HG02885 (cell line): ENCODE measurements around the gene GGA1.
"Not testable (repeated sequence)": the region's sequence is repeated elsewhere in the genome, so short reads cannot be mapped to it uniquely, and the experiment has no call there.

Experiments used
- ATAC-seq: cut with Tn5 transposase; IDR thresholded peaks from one replicate; pipeline ENCODE4 v1.9.1; 2021; ENCODE audit warnings: mild to moderate bottlenecking; ENCODE audit not compliant: unreplicated experiment, poor library complexity

GGA1 gene

DNA sequence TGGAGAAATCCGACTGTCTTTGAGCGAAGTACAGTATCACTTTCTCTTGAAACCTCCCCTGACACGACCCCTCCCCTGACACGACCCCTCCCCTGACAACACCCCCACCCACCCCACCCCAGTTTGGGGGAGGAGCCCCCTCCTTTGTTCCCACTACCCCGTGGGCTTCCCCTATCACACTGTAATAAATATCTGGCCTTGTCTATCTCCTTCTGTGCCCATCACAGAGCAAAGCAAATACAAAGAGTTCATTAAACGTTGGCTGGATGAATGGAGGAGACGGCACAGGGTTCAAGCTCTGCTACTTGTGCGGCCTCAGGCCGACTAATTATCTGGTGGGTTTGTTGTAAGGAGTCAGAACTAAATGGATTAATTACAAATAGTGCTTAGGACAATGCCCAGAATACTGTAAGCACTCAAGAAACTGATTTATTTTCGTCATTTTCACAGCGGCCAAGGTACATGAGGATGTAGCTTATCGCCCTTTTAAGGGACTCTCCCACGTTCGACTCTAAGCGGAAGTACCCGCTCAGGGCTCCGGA lies 628 bp upstream of the GGA1 start:
- ATAC-seq: no peak

DNA sequence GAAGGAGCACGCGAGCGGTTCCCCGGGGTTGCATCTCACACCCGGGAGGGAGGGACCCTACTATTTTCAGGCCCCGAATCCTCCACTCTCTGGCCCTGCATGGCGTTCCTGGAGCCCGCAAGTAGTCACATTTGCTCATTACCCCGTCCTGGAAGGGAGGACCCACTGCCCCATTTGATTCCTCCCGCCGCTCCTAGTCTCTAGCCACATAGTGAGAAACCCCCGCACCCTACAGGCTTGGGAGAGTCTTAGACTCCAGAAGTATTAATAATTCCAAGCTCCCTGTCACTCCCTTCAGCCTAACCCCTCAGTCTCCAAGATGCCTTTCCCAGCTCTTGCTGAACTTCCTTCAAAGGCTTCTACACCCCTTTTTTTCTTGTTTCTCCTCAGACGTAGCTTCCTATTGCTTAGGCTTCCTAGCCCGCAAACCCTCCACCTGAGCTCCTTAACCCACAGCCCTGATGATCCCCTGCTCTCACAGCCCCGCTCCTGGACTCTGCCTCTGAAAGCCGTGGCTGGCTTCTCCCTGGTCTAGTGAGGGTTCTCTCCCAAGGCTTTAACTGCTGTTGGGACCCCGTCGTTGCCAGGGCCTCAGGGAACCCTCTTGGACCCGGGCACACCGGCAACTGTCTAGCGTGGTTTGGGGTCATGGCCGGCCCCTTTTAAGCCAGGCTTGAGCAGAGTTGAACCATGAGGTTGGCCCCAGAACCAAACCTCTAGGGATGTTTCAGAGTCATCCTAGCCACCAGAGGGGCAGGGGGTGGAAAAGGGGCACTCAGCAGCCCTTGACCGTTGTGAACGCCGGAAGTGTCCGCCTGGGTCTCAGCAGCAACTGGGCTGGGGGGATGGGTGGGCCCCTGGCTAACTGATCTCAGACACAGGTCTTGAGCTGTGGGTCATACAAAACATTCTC lies 862 bp downstream of the GGA1 start:
- no peak for ATAC-seq

DNA sequence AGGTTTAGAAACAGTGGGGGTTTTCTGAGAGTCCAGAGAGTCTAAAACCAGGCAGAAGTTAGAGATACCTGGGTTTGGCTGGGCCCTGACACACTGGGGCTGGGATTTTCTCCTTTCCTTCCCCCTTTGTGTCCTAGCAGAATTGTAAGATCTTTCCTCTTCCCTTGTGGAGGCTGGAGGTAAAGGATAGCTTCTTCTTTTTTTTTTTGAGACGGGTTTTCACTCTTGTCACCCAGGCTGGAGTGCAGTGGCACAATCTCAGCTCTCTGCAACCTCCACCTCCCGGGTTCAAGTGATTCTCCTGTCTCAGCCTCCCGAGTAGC lies 1.5 kb downstream of the GGA1 start:
- ATAC-seq: not testable (repeated sequence)

DNA sequence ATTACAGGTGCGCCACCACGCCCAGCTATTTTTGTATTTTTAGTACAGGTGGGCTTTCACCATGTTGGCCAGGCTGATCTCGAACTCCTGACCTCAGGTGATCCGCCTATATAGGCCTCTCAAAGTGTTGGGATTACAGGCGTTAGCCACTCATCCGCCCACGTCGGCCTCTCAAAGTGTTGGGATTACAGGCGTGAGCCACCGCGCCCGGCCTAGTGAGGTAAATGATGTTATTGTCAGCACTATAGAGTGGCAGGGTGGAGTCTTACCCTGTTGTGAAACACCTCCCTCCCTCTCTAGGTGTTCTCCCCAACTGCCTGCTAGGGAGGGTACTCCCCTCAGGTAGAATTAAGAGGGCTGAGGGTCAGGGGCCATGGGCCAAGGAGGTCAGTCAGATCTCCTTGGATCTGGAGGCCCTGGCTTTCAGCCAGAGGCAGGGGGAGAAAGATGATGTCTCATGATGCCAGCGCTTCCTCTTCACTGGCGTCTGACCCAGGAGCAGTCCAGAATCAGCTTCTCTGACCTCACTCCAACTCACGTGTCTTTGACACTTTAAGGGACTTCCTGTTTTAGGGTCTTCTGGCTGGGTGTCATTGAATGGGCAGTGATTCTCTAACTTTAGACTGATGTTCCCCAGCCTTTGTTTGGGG lies 2.0 kb downstream of the GGA1 start:
- no peak for ATAC-seq

GRCh38 chr22:37611207-37611606 lies 2.6 kb downstream of the GGA1 start:
- ATAC-seq: no peak

- ATAC-seq: no peak
These were observed 7.8 kb downstream of the GGA1 start for GRCh38 chr22:37616201-37617083.

DNA sequence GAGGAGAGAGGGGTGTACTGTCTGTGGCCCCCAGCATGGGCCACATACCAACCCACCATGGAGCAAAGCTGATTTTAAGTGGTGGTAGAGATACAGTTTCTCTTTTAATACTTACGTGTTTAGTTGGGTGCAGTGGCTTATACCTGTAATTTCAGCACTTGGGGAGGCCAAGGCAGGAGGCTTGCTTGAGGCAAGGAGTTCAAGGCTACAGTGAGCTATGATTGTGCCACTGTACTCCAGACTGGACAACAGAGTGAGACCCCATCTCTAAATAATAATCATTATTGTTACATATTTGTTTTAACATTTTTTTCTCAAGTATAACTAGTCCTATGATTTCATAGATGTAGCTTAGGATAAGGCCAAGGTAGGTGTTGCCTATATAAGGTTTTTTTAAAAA lies 8.8 kb downstream of the GGA1 start:
- ATAC-seq: no peak

GRCh38 chr22:37618072-37618656 lies 9.5 kb downstream of the GGA1 start:
- ATAC-seq: no peak

- no peak for ATAC-seq
These were observed 10.0 kb downstream of the GGA1 start for GRCh38 chr22:37618674-37619073.

DNA sequence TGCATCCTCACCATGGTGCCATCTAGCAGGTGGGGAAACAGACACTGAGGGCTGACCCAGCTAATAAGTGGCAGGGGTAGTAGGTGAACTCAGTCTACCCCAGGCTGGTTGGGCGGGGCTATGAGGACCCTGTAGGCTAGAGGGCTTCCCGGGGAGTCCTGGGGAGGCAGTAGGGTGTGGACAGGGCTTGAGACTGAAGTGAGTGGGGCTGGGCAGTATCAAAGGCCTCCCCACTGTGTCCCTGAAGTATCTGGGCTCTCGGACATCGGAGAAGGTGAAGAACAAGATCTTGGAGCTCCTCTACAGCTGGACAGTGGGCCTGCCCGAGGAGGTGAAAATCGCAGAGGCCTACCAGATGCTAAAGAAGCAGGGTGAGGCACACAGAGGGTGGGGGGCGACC lies 11.4 kb downstream of the GGA1 start:
- ATAC-seq: no peak

DNA sequence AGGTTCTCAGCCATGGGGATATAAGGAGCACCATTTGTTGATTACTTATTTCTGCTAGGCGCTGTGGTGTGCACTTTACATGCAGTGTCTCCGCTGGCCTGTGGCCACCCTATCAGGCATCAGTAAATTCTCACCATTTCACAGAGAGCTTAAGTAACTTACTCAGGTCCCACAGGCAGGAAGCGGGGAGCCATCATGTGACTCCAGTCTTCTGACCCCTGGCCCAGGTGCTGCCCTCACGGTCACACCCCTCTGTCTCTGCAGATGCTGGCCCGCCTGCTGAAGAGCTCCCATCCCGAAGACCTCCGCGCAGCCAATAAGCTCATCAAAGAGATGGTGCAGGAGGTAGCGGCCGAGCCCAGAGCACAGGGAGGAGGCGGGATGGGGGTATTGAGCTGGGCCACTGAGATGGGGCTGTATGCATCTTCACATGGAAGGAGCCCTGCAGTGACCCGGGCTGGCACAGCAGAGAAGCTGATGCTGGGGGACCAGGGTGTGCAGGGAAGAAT lies 12.8 kb downstream of the GGA1 start:
- no peak for ATAC-seq

GRCh38 chr22:37623075-37624016 lies 14.7 kb downstream of the GGA1 start:
- ATAC-seq: no peak

GRCh38 chr22:37624017-37624365 lies 15.4 kb downstream of the GGA1 start:
- ATAC-seq: no peak

DNA sequence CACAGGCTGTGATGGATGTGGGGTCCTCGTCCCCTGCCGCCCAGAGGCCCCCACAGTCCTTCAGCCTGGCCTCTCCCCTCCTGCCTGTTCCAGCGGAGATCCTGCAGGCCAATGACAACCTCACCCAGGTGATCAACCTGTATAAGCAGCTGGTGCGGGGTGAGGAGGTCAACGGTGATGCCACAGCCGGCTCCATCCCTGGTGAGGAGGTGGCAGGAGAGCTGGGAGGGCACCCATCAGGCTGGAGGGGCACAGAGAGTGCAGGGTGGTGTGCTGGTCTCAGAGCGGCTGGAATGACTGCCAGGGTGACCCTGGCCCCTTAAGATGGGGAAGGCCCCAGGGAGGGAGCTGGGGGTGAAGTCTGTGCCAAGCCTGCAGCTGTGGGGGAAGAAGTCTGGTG lies 16.2 kb downstream of the GGA1 start:
- ATAC-seq: no peak

DNA sequence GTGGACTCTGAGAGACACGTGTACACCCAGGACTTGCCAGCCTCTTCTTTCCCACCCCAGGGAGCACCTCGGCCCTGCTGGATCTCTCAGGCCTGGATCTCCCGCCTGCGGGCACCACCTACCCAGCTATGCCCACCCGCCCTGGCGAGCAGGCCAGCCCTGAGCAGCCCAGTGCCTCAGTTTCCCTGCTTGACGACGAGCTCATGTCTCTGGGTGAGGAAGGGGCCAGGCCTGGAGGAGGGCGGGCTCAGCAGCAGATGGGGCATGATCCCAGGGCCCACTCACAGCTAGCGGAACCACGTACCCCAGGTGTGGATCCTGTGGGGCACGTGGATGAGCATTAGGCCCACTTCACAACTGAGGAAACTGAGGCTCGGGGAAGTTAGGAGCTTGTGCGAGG lies 17.1 kb downstream of the GGA1 start:
- no peak for ATAC-seq

DNA sequence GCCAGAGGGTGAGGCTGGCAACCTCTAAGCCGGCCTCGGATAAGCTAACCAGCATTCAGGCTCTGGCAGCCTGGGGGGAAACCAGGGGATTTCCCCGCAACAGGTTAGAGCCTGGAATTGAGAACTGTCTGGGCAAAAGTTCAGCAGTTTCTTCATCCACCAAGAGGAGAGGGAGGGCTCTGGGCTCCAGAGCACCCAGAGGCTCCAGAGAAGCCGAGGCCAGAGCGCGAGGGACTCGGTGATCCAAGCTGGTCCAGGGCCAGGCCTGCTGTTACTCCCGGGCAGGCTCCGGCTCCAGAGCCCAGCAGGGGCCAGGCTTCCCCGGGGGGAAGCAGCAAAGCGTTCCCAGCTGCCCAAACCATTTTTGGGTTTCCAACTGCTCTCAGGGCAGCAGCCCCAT lies 17.5 kb downstream of the GGA1 start:
- ATAC-seq: no peak

GRCh38 chr22:37626556-37627075 lies 18.0 kb downstream of the GGA1 start:
- no peak for ATAC-seq

GRCh38 chr22:37627121-37627520 lies 18.5 kb downstream of the GGA1 start:
- no peak for ATAC-seq

GRCh38 chr22:37627545-37627944 lies 18.9 kb downstream of the GGA1 start:
- ATAC-seq: no peak
